ENCODE measurements around the gene ADAMTSL3.

ADAMTSL3 gene

DNA sequence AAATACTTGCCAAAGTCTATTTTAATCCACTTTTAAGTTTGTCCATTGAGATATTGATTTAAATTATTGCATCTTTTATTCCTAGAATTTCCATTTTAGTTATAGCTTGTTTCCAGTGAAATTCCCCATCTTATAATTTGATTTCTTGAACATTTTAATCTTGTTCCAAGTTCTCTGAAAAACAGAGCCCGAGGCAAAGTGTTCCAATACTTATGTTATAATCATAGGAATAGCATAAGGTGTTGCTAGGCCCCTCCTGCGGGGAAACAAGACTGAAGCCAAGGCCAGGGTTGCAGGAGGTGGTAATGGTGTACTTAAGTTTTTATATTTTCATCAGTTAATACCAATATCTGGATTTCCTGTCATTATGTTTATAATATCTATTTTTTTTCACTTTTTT is 226.6 kb downstream of the ADAMTSL3 start:
- no peak for DNase-seq (ENCODE audit: low spot score)

GRCh38 chr15:83881156-83881555 is 227.2 kb downstream of the ADAMTSL3 start:
- no peak for DNase-seq (ENCODE audit: low spot score)

DNA sequence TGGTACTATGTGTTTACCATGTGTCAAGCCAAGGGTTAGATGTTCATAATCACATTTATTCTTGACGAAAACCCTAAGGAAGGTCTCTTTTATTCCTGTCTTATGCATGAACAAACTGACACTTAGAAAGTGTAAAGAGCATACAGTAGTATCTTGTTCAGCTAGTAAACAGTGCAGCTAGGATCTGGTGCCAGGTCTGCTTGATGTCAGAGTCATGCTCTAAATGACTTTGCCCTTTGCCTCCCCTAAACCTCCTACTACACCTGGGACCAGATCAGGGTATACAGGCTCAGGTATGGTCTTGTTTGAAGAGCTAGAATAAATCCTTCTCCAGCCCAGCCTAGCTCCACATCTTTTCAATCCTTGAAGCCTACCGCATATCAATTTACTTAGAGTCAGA is 232.4 kb downstream of the ADAMTSL3 start:
- DNase-seq (ENCODE audit: low spot score), result no peak

DNA sequence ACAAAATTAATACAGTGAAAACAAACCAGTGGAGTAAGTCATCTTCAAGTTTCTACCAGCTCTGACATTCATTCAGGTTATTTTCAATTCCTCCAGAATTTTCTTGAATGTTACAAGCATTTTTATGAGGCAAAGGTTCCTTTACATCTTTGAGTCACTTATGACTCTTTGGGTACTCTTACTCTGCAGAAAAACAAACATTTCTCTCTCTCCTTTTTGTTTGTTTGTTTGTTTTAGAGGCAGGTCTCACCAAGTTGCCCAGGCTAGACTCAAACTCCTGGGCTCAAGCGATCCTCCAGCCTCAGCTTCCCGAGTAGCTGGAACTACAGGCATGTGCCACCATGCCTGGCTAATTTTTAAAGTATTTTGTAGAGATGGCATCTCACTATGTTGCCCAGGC is 233.5 kb downstream of the ADAMTSL3 start:
- DNase-seq (ENCODE audit: low spot score), result no peak

DNA sequence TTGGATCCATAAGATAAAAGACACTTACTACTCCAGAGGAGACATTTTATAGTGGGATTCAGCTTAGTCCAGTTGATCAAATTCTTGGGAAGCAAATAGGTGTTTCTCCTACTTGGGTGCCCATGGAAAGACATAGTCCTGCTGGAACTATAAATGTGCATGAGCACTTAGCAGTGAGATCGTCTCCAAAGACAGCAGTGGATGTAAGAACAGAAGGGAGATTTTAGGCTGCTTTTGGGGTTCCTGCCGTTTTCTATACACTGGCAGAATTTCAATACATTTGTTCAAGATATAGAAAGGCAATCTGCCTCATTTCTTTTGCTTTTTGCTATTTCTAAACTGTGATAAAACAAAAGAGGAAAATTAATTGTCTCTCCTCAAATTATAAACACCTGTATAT is 234.0 kb downstream of the ADAMTSL3 start:
- no peak for DNase-seq (ENCODE audit: low spot score)

DNA sequence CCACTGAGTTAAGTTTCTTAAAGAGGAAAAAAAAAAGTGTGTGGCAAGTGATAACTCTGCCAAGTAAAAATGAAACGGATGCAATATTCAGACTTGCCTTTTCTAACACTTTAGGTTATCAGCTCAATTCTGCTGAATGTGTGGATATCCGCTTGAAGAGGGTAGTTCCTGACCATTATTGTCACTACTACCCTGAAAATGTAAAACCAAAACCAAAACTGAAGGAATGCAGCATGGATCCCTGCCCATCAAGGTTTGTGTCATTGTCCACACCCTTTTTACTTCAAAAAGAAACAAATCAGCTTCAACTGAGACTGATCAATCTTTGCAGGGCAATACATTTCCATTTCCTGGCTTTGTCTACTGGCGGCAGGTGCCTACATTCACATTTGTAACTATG is 236.1 kb downstream of the ADAMTSL3 start:
- no peak for DNase-seq (ENCODE audit: low spot score)

GRCh38 chr15:83890587-83890986 is 236.7 kb downstream of the ADAMTSL3 start:
- no peak for DNase-seq (ENCODE audit: low spot score)

DNA sequence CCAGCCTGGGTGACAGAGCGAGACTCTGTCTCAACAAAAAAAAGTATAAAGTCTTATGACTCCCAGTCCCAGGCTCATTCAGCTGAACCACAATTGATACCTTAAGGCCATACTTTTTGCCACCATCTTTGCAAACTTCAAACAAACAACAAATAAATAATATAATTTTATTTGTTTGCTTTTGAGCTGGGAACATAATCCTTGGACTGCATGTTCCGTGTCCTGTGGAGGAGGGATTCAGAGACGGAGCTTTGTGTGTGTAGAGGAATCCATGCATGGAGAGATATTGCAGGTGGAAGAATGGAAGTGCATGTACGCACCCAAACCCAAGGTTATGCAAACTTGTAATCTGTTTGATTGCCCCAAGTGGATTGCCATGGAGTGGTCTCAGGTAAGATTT is 238.6 kb downstream of the ADAMTSL3 start:
- no peak for DNase-seq (ENCODE audit: low spot score)

DNA sequence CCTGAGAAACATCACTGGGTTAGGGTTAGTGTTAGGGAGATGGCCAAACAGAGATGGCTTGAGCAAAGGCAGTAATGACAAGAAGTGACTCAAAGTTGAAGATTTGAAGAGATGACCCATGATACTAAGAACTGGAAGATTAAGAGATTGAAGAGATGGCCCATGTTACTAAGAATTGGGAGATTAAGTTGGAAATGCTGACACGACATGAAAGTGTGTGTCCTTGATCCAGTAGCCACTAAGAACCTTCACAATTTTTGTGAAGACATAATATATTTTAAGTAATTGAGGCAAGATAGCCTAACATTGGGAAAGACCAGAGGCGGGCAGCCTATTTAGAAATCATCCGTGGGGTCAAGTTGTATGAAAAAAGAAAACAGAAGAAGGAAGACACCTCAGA is 239.4 kb downstream of the ADAMTSL3 start:
- no peak for DNase-seq (ENCODE audit: low spot score)

GRCh38 chr15:83897037-83897436 is 243.1 kb downstream of the ADAMTSL3 start:
- no peak for DNase-seq (ENCODE audit: low spot score)

- no peak for DNase-seq (ENCODE audit: low spot score)
Measured at GRCh38 chr15:83898361-83898760, 244.4 kb downstream of the ADAMTSL3 start.

DNA sequence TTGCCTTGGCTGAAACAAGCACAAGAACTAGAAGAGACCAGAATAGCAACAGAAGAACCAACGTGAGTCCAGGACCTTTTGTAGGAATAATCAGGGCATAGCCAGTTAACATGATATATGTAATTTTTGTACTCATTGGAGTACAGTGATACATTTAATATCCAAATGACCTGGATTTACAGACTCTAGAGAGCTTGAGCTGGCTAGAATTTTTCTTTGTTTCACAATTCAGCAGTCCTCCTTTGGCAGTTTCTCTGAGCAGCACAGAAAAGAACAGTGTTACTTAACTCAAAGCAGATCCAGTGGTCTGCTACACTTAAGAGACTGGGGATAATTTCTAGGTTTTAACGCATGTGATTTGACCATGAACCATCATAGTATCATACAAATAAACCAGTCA is 245.7 kb downstream of the ADAMTSL3 start:
- no peak for DNase-seq (ENCODE audit: low spot score)

- DNase-seq (ENCODE audit: low spot score), result no peak
Measured at GRCh38 chr15:83904107-83905040, 250.5 kb downstream of the ADAMTSL3 start.

DNA sequence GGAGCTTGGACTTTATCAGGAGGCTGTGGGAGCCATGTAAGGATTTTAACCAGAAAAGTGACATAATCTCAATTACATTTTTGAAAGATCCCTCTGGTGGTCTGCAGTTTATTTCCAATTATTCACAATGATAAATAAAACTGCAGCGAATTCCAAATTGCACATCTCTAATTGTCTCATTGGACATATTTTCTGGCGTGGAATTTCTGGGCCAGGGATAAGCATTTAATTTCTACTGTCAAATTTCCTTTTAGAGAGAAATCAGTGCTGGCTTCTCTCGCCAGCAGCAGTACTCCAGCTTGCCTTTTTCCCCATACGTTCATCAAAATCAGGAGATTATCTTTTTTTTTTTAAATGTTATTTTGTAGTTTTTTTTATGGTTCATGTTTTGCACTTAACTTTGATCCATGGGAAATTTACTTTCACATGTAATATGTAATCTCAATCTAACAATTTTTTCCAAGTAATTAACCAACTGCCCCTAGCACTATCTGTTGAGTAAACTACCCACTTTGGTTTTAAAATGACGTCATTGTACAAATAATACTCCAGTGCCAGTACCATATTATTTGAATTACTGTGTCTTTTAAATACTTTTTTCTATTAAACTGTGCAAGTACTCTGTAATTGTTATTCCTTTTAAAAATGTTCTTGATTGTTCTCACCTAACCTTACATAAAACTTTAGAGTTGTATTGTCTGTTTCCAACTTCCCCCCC is 251.8 kb downstream of the ADAMTSL3 start:
- DNase-seq (ENCODE audit: low spot score), result no peak

DNA sequence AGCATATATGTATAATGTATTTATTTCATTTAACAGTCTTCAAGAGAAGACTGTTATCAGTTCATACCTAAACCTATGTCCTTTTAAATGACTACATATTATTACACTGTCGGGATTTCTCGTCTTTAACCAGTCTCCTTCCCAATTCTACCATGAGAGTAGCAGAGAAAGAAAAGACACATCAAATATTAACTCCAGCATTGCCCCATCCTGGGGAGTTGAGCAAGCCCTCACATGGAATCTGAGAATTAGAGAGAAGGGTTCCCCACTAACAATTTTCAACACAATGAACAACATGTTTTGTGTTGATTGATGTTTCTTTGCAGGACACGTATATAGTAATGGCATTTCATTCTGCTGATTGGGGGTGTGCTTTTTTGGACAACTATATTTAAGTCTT is 257.4 kb downstream of the ADAMTSL3 start:
- DNase-seq (ENCODE audit: low spot score), result no peak

GRCh38 chr15:83912343-83912742 is 258.4 kb downstream of the ADAMTSL3 start:
- DNase-seq (ENCODE audit: low spot score), result no peak

DNA sequence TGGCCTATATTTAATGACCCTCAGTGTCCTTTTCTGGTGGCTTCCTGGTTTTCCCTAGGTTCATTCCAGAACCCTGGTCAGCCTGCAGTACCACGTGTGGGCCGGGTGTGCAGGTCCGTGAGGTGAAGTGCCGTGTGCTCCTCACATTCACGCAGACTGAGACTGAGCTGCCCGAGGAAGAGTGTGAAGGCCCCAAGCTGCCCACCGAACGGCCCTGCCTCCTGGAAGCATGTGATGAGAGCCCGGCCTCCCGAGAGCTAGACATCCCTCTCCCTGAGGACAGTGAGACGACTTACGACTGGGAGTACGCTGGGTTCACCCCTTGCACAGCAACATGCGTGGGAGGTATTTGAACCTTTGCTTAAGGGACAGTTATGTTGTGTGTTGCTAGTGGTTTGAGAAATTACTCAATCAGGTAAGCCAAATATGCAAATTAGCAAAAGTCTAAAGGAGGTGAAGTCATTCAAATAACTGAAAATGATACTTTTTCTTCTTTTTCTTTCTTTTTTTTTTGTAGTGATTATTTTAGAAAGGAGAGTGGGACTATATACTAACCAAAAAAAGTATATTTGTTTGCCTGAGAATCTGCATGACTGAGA is 259.2 kb downstream of the ADAMTSL3 start:
- no peak for DNase-seq (ENCODE audit: low spot score)

DNA sequence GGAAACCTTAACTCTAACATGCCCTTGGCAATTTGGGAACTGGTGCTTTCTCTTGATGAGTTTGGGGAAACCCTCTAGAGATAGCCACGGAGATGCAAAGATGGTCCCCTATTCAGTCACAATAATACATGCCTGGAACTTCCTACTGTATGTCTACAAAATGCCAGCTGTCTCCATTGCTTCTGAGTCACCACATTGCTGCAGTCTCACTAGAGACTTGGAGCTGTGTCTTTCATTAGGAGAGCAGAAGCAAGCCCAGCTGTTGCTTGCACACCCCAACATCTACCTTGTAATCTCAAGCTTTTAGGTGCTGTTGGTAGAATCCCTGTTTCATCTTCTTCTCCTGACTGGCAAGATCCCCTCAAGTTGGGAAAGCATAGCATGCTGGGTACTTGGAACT is 261.0 kb downstream of the ADAMTSL3 start:
- DNase-seq (ENCODE audit: low spot score), result no peak

DNA sequence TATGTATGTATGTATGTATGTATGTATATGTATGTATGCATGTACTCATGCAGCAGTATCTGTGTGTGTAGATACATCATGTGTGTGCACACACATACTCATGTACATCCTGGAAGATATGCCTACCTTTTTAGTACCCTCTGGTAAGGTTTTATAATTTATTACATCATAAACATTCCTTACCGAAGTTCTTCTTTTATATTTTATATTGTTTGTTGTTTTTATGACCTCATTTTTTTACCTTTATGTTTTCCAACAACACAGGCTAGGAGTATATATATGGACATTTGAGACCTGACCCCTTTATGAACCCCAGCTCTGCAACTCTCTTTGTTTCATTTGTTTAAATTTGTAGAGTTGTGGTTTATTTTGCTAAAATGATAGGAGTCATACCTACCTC is 263.5 kb downstream of the ADAMTSL3 start:
- no peak for DNase-seq (ENCODE audit: low spot score)

GRCh38 chr15:83918011-83918410 is 264.1 kb downstream of the ADAMTSL3 start:
- no peak for DNase-seq (ENCODE audit: low spot score)

GRCh38 chr15:83919319-83919830 is 265.5 kb downstream of the ADAMTSL3 start:
- DNase-seq (ENCODE audit: low spot score), result no peak

- DNase-seq (ENCODE audit: low spot score), result no peak
Measured at GRCh38 chr15:83919978-83920510, 266.1 kb downstream of the ADAMTSL3 start.

Data from LoVo (cell line).